PC-3 (cell line): ENCODE measurements around the gene GLB1L2.

Experiments used
- CTCF ChIP-seq: fragments of 300-600 bp; sonication (generic); conservative IDR thresholded peaks from 2 replicates; pipeline ENCODE4 v1.5.1; 2017; ENCODE audit warnings: antibody characterized with exemption, low read depth, mild to moderate bottlenecking, low read length
- EZH2 ChIP-seq: fragments of 300-600 bp; sonication (generic); IDR thresholded peaks from one replicate; pipeline ENCODE4 v1.6.1; 2017; ENCODE audit warnings: antibody characterized with exemption, mild to moderate bottlenecking, low read length; ENCODE audit not compliant: unreplicated experiment

- TF ChIP-seq CTCF (no peak), EZH2 (no peak)
Measured at GRCh38 chr11:134382830-134383229, 51.0 kb downstream of the GLB1L2 start.
